ENCODE measurements around the gene CALD1. TPM values are rescaled to one million over a fixed set of nuclear protein-coding genes. Genes with fewer than 3 reads are reported as not detected.

Gene CALD1
- polyA plus RNA-seq, 1 donor from 2014 or later, result 8.0 TPM

DNA sequence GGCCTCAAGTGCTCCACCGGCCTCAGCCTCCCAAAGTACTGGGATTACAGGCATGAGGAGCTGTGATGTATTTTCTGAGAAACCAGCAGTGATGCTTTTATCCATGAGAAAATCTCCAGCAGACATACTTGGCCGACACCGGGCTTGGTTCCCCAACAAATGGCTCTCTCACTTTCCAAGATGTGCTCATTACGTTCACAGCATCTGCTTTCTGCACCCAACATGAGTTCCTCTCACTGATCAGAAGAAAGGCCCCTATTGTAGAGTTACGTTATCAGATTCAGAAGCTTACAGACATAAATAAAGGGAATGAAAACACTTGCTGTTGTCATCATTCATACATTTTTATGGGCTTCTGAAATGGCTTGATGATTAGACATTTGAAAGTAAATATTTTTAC is 95.0 kb downstream of the CALD1 start:
- TF ChIP-seq EP300 (conservative IDR thresholded peaks at IDR 0.05; ENCODE audit: poor library complexity, severe bottlenecking) (no peak), REST (IDR thresholded peaks at IDR 0.05; ENCODE audit: borderline replicate concordance) (no peak), EZH2 (IDR thresholded peaks at IDR 0.05; ENCODE audit: borderline replicate concordance, insufficient read depth, low read length, poor library complexity, severe bottlenecking) (no peak), CTCF (IDR thresholded peaks at IDR 0.05; ENCODE audit: poor library complexity, severe bottlenecking) (no peak), SMC3 (conservative IDR thresholded peaks at IDR 0.05; ENCODE audit: poor library complexity) (no peak), MXI1 (conservative IDR thresholded peaks at IDR 0.05; ENCODE audit: poor library complexity, severe bottlenecking) (no peak), TAF1 (IDR thresholded peaks at IDR 0.05; ENCODE audit: low read depth) (no peak), RAD21 (conservative IDR thresholded peaks at IDR 0.05) (no peak), POLR2AphosphoS5 (IDR thresholded peaks at IDR 0.05) (no peak)
- Histone ChIP-seq H3K9ac (ENCODE audit: low read length) (no peak overlapping the region), H3K36me3 (ENCODE audit: insufficient read depth, low read length) (no peaks in the 10 kb centered on the region)

GRCh38 chr7:134875867-134876266 is 96.4 kb downstream of the CALD1 start:
- Histone ChIP-seq H3K4me2 (ENCODE audit: low read length) (no peak overlapping the region), H3K9me3 (ENCODE audit: low read length) (no peaks in the 10 kb centered on the region), H3K4me3 (ENCODE audit: low read length) (no peak overlapping the region), H4K20me1 (ENCODE audit: insufficient read depth) (no peaks in the 10 kb centered on the region), H3K36me3 (ENCODE audit: insufficient read depth, low read length) (no peaks in the 10 kb centered on the region), H3K9me2 (ENCODE audit: insufficient read depth, low read length) (no peaks in the 10 kb centered on the region), H3F3A (ENCODE audit: insufficient read depth, low read length, poor library complexity, severe bottlenecking) (no peaks in the 10 kb centered on the region), H2AFZ (ENCODE audit: low read depth, low read length) (no peak overlapping the region), H3K79me2 (replicated peaks; ENCODE audit: insufficient read depth, low read length) (no peaks in the 10 kb centered on the region), H3K27ac (ENCODE audit: low read length) (no peak overlapping the region), H3K9ac (ENCODE audit: low read length) (no peak overlapping the region), H3K27me3 (ENCODE audit: insufficient read depth, low read depth, low read length) (no peaks in the 10 kb centered on the region)
- TF ChIP-seq POLR2AphosphoS5 (IDR thresholded peaks at IDR 0.05) (no peak), SMC3 (conservative IDR thresholded peaks at IDR 0.05; ENCODE audit: poor library complexity) (no peak), RAD21 (conservative IDR thresholded peaks at IDR 0.05) (no peak), EZH2 (IDR thresholded peaks at IDR 0.05; ENCODE audit: borderline replicate concordance, insufficient read depth, low read length, poor library complexity, severe bottlenecking) (no peak), MXI1 (conservative IDR thresholded peaks at IDR 0.05; ENCODE audit: poor library complexity, severe bottlenecking) (no peak), EP300 (conservative IDR thresholded peaks at IDR 0.05; ENCODE audit: poor library complexity, severe bottlenecking) (no peak), REST (IDR thresholded peaks at IDR 0.05; ENCODE audit: borderline replicate concordance) (no peak), TAF1 (IDR thresholded peaks at IDR 0.05; ENCODE audit: low read depth) (no peak), CTCF (IDR thresholded peaks at IDR 0.05; ENCODE audit: poor library complexity, severe bottlenecking) (no peak)

More for the DNA sequence above, 95.0 kb downstream of the CALD1 start:
- no peak overlapping the region for H2AFZ ChIP-seq (ENCODE audit: low read depth, low read length)
- no peak overlapping the region for H3K4me2 ChIP-seq (ENCODE audit: low read length)
- no peak overlapping the region for H3K4me3 ChIP-seq (ENCODE audit: low read length)
- H4K20me1 ChIP-seq (ENCODE audit: insufficient read depth), result no peaks in the 10 kb centered on the region
- no peaks in the 10 kb centered on the region for H3K27me3 ChIP-seq (ENCODE audit: insufficient read depth, low read depth, low read length)
- no peaks in the 10 kb centered on the region for H3K9me2 ChIP-seq (ENCODE audit: insufficient read depth, low read length)
- H3K9me3 ChIP-seq (ENCODE audit: low read length), result no peaks in the 10 kb centered on the region
- no peak overlapping the region for H3K27ac ChIP-seq (ENCODE audit: low read length)
- H3K79me2 ChIP-seq (replicated peaks; ENCODE audit: insufficient read depth, low read length), result no peaks in the 10 kb centered on the region
- H3F3A ChIP-seq (ENCODE audit: insufficient read depth, low read length, poor library complexity, severe bottlenecking), result no peaks in the 10 kb centered on the region
